Activated naive CD8-positive, alpha-beta T cell treated with anti-CD3 and anti-CD28 coated beads, Interleukin-2, amount 10 ng/mL, durations not matched to agents 7 days and 5 days (primary cell): ENCODE data around the gene CYP4F22. TPM values are rescaled to one million over a fixed set of nuclear protein-coding genes. Genes with fewer than 3 reads are reported as not detected.

Experiments
- total RNA-seq, 2 experiments: library from RNA; stranded (reverse); gene quantifications; one replicate each; pipeline ENCODE4 v1.2.3, GENCODE V29; 2021

The CYP4F22 gene
- total RNA-seq, 2 experiments from 2014 or later, result 3.2 to 3.4 TPM

Other genes starting within 250 kb of the CYP4F22 start
- gene BRD4, start 176.0 kb upstream of the CYP4F22 start, total RNA-seq, result 100 to 1,000 TPM; 132 to 134 TPM
- 10 to 100 TPM; 57.4 to 59.1 TPM for gene AKAP8, start 128.7 kb upstream of the CYP4F22 start, total RNA-seq
- gene AKAP8L, start 89.5 kb upstream of the CYP4F22 start, total RNA-seq, result 100 to 1,000 TPM; 146 to 149 TPM
- gene WIZ, start 58.6 kb upstream of the CYP4F22 start, total RNA-seq, result 10 to 100 TPM; 28.4 to 29.3 TPM
- gene RASAL3, start 44.0 kb upstream of the CYP4F22 start, total RNA-seq, result 100 to 1,000 TPM; 168 to 172 TPM
- under 1 TPM; 0.19 to 0.40 TPM for gene PGLYRP2, start 29.0 kb upstream of the CYP4F22 start, total RNA-seq
- gene CYP4F8, start 106.7 kb downstream of the CYP4F22 start, total RNA-seq, result not detected
- not detected for gene CYP4F3, start 132.4 kb downstream of the CYP4F22 start, total RNA-seq
- gene CYP4F12, start 164.6 kb downstream of the CYP4F22 start, total RNA-seq, result 1 to 10 TPM; 2.4 to 3.1 TPM
- not detected for gene OR10H2, start 219.5 kb downstream of the CYP4F22 start, total RNA-seq
- not detected for gene OR10H3, start 229.5 kb downstream of the CYP4F22 start, total RNA-seq